ENCODE results near the gene PCK1. TPM values are rescaled to one million over a fixed set of nuclear protein-coding genes. Genes with fewer than 3 reads are reported as not detected.
A peak's percentile ranks its signal among the peaks of the same experiment; 100 is the strongest.

PCK1 gene
- total RNA-seq, 4 donors from 2014 or later: 103 to 386 (median 203) TPM

DNA sequence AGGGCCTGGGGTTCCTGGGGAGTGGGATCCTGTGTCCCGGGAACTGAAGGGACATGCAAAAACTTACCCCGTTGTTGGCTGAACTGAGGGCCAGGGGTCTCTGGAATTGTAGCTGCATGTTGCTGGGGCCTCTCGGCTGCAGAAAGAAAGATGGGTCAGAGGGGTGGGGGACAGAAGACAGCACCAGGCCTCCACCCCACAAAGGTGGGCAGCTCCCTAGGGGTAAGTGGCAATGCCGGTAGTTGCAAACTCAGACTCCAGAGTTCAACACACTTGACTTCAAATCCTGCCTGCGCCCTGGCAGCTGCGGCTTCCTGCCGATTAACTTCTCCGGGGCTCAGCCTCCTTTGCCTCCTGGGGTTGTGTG is 54.5 kb downstream of the PCK1 start:
- TF ChIP-seq, protein P1, sequence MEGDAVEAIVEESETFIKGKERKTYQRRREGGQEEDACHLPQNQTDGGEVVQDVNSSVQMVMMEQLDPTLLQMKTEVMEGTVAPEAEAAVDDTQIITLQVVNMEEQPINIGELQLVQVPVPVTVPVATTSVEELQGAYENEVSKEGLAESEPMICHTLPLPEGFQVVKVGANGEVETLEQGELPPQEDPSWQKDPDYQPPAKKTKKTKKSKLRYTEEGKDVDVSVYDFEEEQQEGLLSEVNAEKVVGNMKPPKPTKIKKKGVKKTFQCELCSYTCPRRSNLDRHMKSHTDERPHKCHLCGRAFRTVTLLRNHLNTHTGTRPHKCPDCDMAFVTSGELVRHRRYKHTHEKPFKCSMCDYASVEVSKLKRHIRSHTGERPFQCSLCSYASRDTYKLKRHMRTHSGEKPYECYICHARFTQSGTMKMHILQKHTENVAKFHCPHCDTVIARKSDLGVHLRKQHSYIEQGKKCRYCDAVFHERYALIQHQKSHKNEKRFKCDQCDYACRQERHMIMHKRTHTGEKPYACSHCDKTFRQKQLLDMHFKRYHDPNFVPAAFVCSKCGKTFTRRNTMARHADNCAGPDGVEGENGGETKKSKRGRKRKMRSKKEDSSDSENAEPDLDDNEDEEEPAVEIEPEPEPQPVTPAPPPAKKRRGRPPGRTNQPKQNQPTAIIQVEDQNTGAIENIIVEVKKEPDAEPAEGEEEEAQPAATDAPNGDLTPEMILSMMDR (IDR thresholded peaks at IDR 0.05): no peak
- peak; percentile 6 for DNase-seq (ENCODE audit: low spot score)
- no peak for ATAC-seq (ENCODE audit: low FRiP score)

- DNase-seq (ENCODE audit: low spot score): no peak
- TF ChIP-seq, protein P1 (IDR thresholded peaks at IDR 0.05): no peak
- no peak for ATAC-seq (ENCODE audit: low FRiP score)
Observed at GRCh38 chr20:57616143-57616951, 55.4 kb downstream of the PCK1 start.

- TF ChIP-seq, protein P1 (IDR thresholded peaks at IDR 0.05): no peak
- no peak for ATAC-seq (ENCODE audit: low FRiP score)
- peak; percentile 8 for DNase-seq (ENCODE audit: low spot score)
Observed at GRCh38 chr20:57617079-57617795, 56.3 kb downstream of the PCK1 start.

Other genes starting within 250 kb of the PCK1 start
- not detected for gene SPO11, start 231.3 kb upstream of the PCK1 start, total RNA-seq
- 10 to 100 TPM; 13.9 to 32.9 (median 17.2) TPM for gene RAE1, start 209.9 kb upstream of the PCK1 start, total RNA-seq
- 10 to 100 TPM in 3 of 4 donors, 1 to 10 TPM in 1; 4.6 to 18.0 (median 10.6) TPM for gene RBM38, start 169.7 kb upstream of the PCK1 start, total RNA-seq
- not detected for gene CTCFL, start 36.0 kb upstream of the PCK1 start, total RNA-seq
- under 1 TPM in 3 of 4 donors, not detected in 1; 0.28 to 0.84 (median 0.56) TPM for gene ZBP1, start 59.3 kb downstream of the PCK1 start, total RNA-seq
- gene PMEPA1, start 148.9 kb downstream of the PCK1 start, total RNA-seq: 10 to 100 TPM; 10.4 to 42.7 (median 18.9) TPM